ENCODE results near the gene CCDC192.

CCDC192 gene

GRCh38 chr5:127944125-127944524 lies 240.9 kb downstream of the CCDC192 start (continued):
- TF ChIP-seq ZNF26 (tag by site-specific recombination; IDR thresholded peaks at IDR 0.05) (no peak), ZNF670 (tag by site-specific recombination; IDR thresholded peaks at IDR 0.05; ENCODE audit: low read depth) (no peak), PATZ1 (tag by site-specific recombination; IDR thresholded peaks at IDR 0.05) (no peak), ZNF629 (tag by site-specific recombination; IDR thresholded peaks at IDR 0.05) (0 out of 2 replicates have a peak, but pooled peaks have one; percentile 30), INSM2 (tag by site-specific recombination; IDR thresholded peaks at IDR 0.05) (peak; percentile 90), ZNF76 (tag by site-specific recombination; IDR thresholded peaks at IDR 0.05; ENCODE audit: borderline replicate concordance, low read depth) (no peak), OSR2 (tag by site-specific recombination; IDR thresholded peaks at IDR 0.05) (peak; percentile 62), ZNF792 (tag by site-specific recombination; IDR thresholded peaks at IDR 0.05) (no peak), SP7 (tag by site-specific recombination; IDR thresholded peaks at IDR 0.05) (0 out of 2 replicates have a peak, but pooled peaks have one; percentile 16), ZNF202 (tag by site-specific recombination; IDR thresholded peaks at IDR 0.05; ENCODE audit: borderline replicate concordance) (peak; percentile 85), EGR2 (tag by site-specific recombination; IDR thresholded peaks at IDR 0.05; ENCODE audit: low read depth) (no peak), ZNF561 (tag by site-specific recombination; IDR thresholded peaks at IDR 0.05; ENCODE audit: borderline replicate concordance) (no peak), ZNF701 (tag by site-specific recombination; IDR thresholded peaks at IDR 0.05) (no peak), ZFP69B (tag by site-specific recombination; IDR thresholded peaks at IDR 0.05) (no peak), ZBTB10 (tag by site-specific recombination; IDR thresholded peaks at IDR 0.05) (no peak), GLIS1 (tag by site-specific recombination; IDR thresholded peaks at IDR 0.05) (peak; percentile 34), ZBTB6 (tag by site-specific recombination; IDR thresholded peaks at IDR 0.05) (peak; percentile 97), ATF2 (tag by site-specific recombination; IDR thresholded peaks at IDR 0.05; ENCODE audit: low read depth) (no peak), GLI4 (tag by site-specific recombination; IDR thresholded peaks at IDR 0.05) (no peak), ZNF404 (tag by site-specific recombination; IDR thresholded peaks at IDR 0.05) (no peak), ZFP41 (tag by site-specific recombination; IDR thresholded peaks at IDR 0.05; ENCODE audit: borderline replicate concordance) (no peak), ZNF658 (tag by site-specific recombination; IDR thresholded peaks at IDR 0.05) (no peak), ZNF341 (tag by site-specific recombination; IDR thresholded peaks at IDR 0.05; ENCODE audit: low read depth) (no peak), KLF10 (tag by site-specific recombination; IDR thresholded peaks at IDR 0.05) (no peak)
